ENCODE measurements around the gene COMMD1.
"Not testable (repeated sequence)": the region's sequence is repeated elsewhere in the genome, so short reads cannot be mapped to it uniquely, and the experiment has no call there.

Gene COMMD1

DNA sequence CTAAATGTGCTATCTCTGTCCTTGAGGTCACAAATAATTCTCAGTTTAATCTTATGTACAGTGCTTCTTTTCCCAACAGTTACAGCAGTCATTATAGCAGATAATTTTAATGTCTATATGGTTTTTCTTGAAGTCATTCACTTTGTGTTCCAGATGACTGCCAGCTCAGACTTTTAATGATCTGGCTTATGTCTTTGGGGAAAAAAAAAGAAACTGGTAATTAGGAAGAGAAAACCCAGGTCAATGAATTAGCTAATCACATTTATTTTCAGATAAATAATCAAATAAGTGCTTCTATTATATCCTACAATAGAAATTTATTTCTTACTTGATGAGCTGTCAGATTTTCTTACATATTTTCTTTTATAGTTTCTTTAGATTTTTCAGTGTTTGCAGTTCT is 96.0 kb downstream of the COMMD1 start:
- Histone ChIP-seq H3K9me3 (ENCODE audit: low read length) (no peaks in the 10 kb centered on the region), H3K27ac (ENCODE audit: low read depth, low read length) (no peak overlapping the region), H3K4me3 (ENCODE audit: low read depth in 1 of 2, low read length in 2 of 2) (no peak overlapping the region), H3K36me3 (ENCODE audit: insufficient read depth, low read length) (no peaks in the 10 kb centered on the region), H3K27me3 (ENCODE audit: control insufficient read depth in 1 of 2, insufficient read depth in 2 of 2, low read length in 2 of 2) (no peaks in the 10 kb centered on the region), H3K9ac (ENCODE audit: low read length) (no peak overlapping the region), H3K4me1 (ENCODE audit: insufficient read depth, low read length) (no peaks in the 10 kb centered on the region)

DNA sequence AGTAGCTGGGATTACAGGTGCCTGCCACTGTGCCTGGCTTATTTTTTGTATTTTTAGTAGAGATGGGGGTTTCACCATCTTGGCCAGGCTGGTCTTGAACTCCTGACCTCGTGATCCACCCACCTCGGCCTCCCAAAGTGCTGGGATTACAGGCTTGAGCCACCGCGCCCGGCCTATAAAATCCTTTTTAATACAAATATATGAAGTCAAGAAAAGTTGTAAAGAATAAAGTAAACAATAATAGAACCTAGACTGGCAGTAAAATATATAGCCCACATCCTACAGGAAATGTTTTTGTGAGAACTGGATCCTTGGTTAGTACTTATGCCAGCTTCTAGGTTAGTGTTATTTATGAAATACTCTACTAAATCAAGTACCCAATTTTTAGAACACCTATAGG is 99.0 kb downstream of the COMMD1 start:
- H3K27me3 ChIP-seq (ENCODE audit: control insufficient read depth in 1 of 2, insufficient read depth in 2 of 2, low read length in 2 of 2); H3K9me3 ChIP-seq (ENCODE audit: low read length); H3K4me1 ChIP-seq (ENCODE audit: insufficient read depth, low read length); H3K9ac ChIP-seq (ENCODE audit: low read length); H3K27ac ChIP-seq (ENCODE audit: low read depth, low read length); H3K36me3 ChIP-seq (ENCODE audit: insufficient read depth, low read length); H3K4me3 ChIP-seq (ENCODE audit: low read depth in 1 of 2, low read length in 2 of 2): not testable (repeated sequence)

DNA sequence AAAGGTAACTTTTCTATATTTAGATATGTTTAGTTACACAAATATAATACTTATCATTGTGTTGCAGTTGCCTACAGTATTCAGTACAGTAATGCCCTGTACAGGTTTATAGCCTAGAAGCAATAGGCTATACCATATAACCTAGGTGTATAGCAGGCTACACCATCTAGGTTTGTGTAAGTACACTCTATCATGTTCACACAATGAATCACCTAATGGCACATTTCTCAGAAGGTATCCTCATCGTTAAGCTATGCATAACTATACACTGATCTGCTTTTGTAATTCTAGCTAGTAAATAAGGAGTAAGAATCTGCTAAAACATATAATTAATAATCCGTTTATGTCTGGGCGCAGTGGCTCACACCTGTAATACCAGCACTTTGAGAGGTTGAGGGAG is 102.1 kb downstream of the COMMD1 start:
- Histone ChIP-seq H3K9me3 (ENCODE audit: low read length) (no peaks in the 10 kb centered on the region), H3K27ac (ENCODE audit: low read depth, low read length) (no peak overlapping the region), H3K4me1 (ENCODE audit: insufficient read depth, low read length) (no peaks in the 10 kb centered on the region), H3K4me3 (ENCODE audit: low read depth in 1 of 2, low read length in 2 of 2) (no peak overlapping the region), H3K9ac (ENCODE audit: low read length) (no peak overlapping the region), H3K36me3 (ENCODE audit: insufficient read depth, low read length) (no peaks in the 10 kb centered on the region), H3K27me3 (ENCODE audit: control insufficient read depth in 1 of 2, insufficient read depth in 2 of 2, low read length in 2 of 2) (no peaks in the 10 kb centered on the region)

GRCh38 chr2:62010632-62011256 is 105.3 kb downstream of the COMMD1 start:
- Histone ChIP-seq H3K4me1 (ENCODE audit: insufficient read depth, low read length) (peaks cover 10% of the 10 kb centered on the region), H3K9ac (ENCODE audit: low read length) (no peak overlapping the region), H3K9me3 (ENCODE audit: low read length) (no peaks in the 10 kb centered on the region), H3K27me3 (ENCODE audit: control insufficient read depth in 1 of 2, insufficient read depth in 2 of 2, low read length in 2 of 2) (no peaks in the 10 kb centered on the region), H3K4me3 (ENCODE audit: low read depth in 1 of 2, low read length in 2 of 2) (no peak overlapping the region), H3K27ac (ENCODE audit: low read depth, low read length) (no peak overlapping the region), H3K36me3 (ENCODE audit: insufficient read depth, low read length) (no peaks in the 10 kb centered on the region)

DNA sequence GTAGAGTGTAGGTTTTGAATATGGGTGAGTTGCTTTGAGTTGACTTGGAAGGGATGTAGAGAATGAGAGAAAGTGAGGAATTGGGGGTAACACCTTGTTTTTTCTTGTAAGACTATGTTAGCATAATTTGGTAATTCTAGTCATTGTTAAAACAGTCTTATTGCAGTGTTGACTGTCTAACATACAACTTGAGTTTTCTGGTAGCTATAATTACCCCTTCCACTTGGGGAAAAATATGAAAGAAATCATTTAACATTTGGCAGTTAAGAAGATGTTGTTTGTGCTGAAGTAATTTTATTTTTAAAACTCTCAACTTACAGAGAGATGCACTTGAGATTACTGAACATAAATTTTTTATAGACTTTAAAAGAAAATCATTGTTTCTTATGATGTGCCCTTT is 108.2 kb downstream of the COMMD1 start:
- H3K9me3 ChIP-seq (ENCODE audit: low read length): no peaks in the 10 kb centered on the region
- peaks cover 10% of the 10 kb centered on the region for H3K4me1 ChIP-seq (ENCODE audit: insufficient read depth, low read length)
- H3K36me3 ChIP-seq (ENCODE audit: insufficient read depth, low read length): no peaks in the 10 kb centered on the region
- peak overlapping the region; percentile 25 for H3K27ac ChIP-seq (ENCODE audit: low read depth, low read length)
- no peak overlapping the region for H3K4me3 ChIP-seq (ENCODE audit: low read depth in 1 of 2, low read length in 2 of 2)
- no peak overlapping the region for H3K9ac ChIP-seq (ENCODE audit: low read length)
- H3K27me3 ChIP-seq (ENCODE audit: control insufficient read depth in 1 of 2, insufficient read depth in 2 of 2, low read length in 2 of 2): no peaks in the 10 kb centered on the region

- Histone ChIP-seq H3K36me3 (ENCODE audit: insufficient read depth, low read length) (no peaks in the 10 kb centered on the region), H3K4me1 (ENCODE audit: insufficient read depth, low read length) (peaks cover 10% of the 10 kb centered on the region), H3K9ac (ENCODE audit: low read length) (no peak overlapping the region), H3K4me3 (ENCODE audit: low read depth in 1 of 2, low read length in 2 of 2) (no peak overlapping the region), H3K9me3 (ENCODE audit: low read length) (no peaks in the 10 kb centered on the region), H3K27me3 (ENCODE audit: control insufficient read depth in 1 of 2, insufficient read depth in 2 of 2, low read length in 2 of 2) (no peaks in the 10 kb centered on the region), H3K27ac (ENCODE audit: low read depth, low read length) (peak overlapping the region; percentile 25)
These were observed 108.6 kb downstream of the COMMD1 start for GRCh38 chr2:62014102-62014501.

DNA sequence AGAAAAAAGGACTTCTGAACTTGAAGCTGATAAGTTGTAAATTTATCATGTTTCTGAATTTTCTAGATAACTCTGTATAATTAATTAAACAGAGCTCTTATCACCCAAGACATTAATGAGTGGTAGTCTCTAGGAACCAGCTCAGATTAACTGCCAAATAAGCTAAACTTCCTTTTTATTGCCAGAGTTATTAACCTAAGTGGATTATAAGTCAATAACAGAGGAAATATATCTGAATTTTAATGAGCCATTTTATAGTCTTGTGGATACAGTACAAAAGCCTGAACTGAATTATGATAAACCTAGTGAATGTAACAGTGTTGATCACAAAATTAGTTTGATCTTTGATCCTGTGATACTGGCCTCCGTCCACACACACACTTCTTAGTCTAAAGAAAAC is 111.5 kb downstream of the COMMD1 start:
- Histone ChIP-seq H3K27me3 (ENCODE audit: control insufficient read depth in 1 of 2, insufficient read depth in 2 of 2, low read length in 2 of 2) (no peaks in the 10 kb centered on the region), H3K27ac (ENCODE audit: low read depth, low read length) (no peak overlapping the region), H3K9ac (ENCODE audit: low read length) (no peak overlapping the region), H3K36me3 (ENCODE audit: insufficient read depth, low read length) (peaks cover 4% of the 10 kb centered on the region), H3K4me3 (ENCODE audit: low read depth in 1 of 2, low read length in 2 of 2) (no peak overlapping the region), H3K9me3 (ENCODE audit: low read length) (no peaks in the 10 kb centered on the region), H3K4me1 (ENCODE audit: insufficient read depth, low read length) (peaks cover 10% of the 10 kb centered on the region)

- no peaks in the 10 kb centered on the region for H3K9me3 ChIP-seq (ENCODE audit: low read length)
- no peaks in the 10 kb centered on the region for H3K27me3 ChIP-seq (ENCODE audit: control insufficient read depth in 1 of 2, insufficient read depth in 2 of 2, low read length in 2 of 2)
- H3K4me1 ChIP-seq (ENCODE audit: insufficient read depth, low read length): no peaks in the 10 kb centered on the region
- no peaks in the 10 kb centered on the region for H3K36me3 ChIP-seq (ENCODE audit: insufficient read depth, low read length)
- no peak overlapping the region for H3K9ac ChIP-seq (ENCODE audit: low read length)
- no peak overlapping the region for H3K4me3 ChIP-seq (ENCODE audit: low read depth in 1 of 2, low read length in 2 of 2)
- H3K27ac ChIP-seq (ENCODE audit: low read depth, low read length): no peak overlapping the region
These were observed 124.4 kb downstream of the COMMD1 start for GRCh38 chr2:62029910-62030309.

GRCh38 chr2:62030902-62031301 is 125.4 kb downstream of the COMMD1 start:
- no peaks in the 10 kb centered on the region for H3K9me3 ChIP-seq (ENCODE audit: low read length)
- no peaks in the 10 kb centered on the region for H3K36me3 ChIP-seq (ENCODE audit: insufficient read depth, low read length)
- no peaks in the 10 kb centered on the region for H3K27me3 ChIP-seq (ENCODE audit: control insufficient read depth in 1 of 2, insufficient read depth in 2 of 2, low read length in 2 of 2)
- no peak overlapping the region for H3K9ac ChIP-seq (ENCODE audit: low read length)
- H3K4me1 ChIP-seq (ENCODE audit: insufficient read depth, low read length): no peaks in the 10 kb centered on the region
- no peak overlapping the region for H3K27ac ChIP-seq (ENCODE audit: low read depth, low read length)
- no peak overlapping the region for H3K4me3 ChIP-seq (ENCODE audit: low read depth in 1 of 2, low read length in 2 of 2)

DNA sequence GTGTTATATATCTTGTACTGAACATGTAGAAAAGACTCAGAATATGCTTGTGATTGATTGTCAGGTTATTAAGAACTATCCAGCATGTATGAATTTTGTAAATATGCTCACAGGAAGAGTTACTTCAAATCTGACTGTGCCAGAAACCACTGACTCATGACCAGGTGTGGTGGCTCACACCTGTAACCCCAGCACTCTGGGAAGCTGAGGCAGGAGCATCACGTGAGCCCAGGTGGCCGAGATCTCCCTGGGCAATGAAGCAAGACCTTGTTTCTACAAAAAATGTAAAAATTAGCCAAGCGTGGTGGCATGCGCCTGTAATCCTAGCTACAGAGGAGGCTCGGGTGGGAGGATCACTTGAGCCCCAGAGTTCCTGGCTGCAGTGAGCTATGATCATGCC is 126.6 kb downstream of the COMMD1 start:
- no peak overlapping the region for H3K4me3 ChIP-seq (ENCODE audit: low read depth in 1 of 2, low read length in 2 of 2)
- H3K9me3 ChIP-seq (ENCODE audit: low read length): no peaks in the 10 kb centered on the region
- no peaks in the 10 kb centered on the region for H3K4me1 ChIP-seq (ENCODE audit: insufficient read depth, low read length)
- no peaks in the 10 kb centered on the region for H3K36me3 ChIP-seq (ENCODE audit: insufficient read depth, low read length)
- H3K9ac ChIP-seq (ENCODE audit: low read length): no peak overlapping the region
- no peak overlapping the region for H3K27ac ChIP-seq (ENCODE audit: low read depth, low read length)
- H3K27me3 ChIP-seq (ENCODE audit: control insufficient read depth in 1 of 2, insufficient read depth in 2 of 2, low read length in 2 of 2): no peaks in the 10 kb centered on the region

GRCh38 chr2:62034715-62035114 is 129.2 kb downstream of the COMMD1 start:
- no peaks in the 10 kb centered on the region for H3K9me3 ChIP-seq (ENCODE audit: low read length)
- H3K36me3 ChIP-seq (ENCODE audit: insufficient read depth, low read length): no peaks in the 10 kb centered on the region
- H3K27me3 ChIP-seq (ENCODE audit: control insufficient read depth in 1 of 2, insufficient read depth in 2 of 2, low read length in 2 of 2): no peaks in the 10 kb centered on the region
- H3K4me3 ChIP-seq (ENCODE audit: low read depth in 1 of 2, low read length in 2 of 2): no peak overlapping the region
- H3K27ac ChIP-seq (ENCODE audit: low read depth, low read length): no peak overlapping the region
- no peaks in the 10 kb centered on the region for H3K4me1 ChIP-seq (ENCODE audit: insufficient read depth, low read length)
- H3K9ac ChIP-seq (ENCODE audit: low read length): no peak overlapping the region

- Histone ChIP-seq H3K9ac (ENCODE audit: low read length) (no peak overlapping the region), H3K4me3 (ENCODE audit: low read depth in 1 of 2, low read length in 2 of 2) (no peak overlapping the region), H3K4me1 (ENCODE audit: insufficient read depth, low read length) (no peaks in the 10 kb centered on the region), H3K27ac (ENCODE audit: low read depth, low read length) (no peak overlapping the region), H3K27me3 (ENCODE audit: control insufficient read depth in 1 of 2, insufficient read depth in 2 of 2, low read length in 2 of 2) (no peaks in the 10 kb centered on the region), H3K9me3 (ENCODE audit: low read length) (no peaks in the 10 kb centered on the region), H3K36me3 (ENCODE audit: insufficient read depth, low read length) (no peaks in the 10 kb centered on the region)
These were observed 130.8 kb downstream of the COMMD1 start for GRCh38 chr2:62036229-62036628.
